ENCODE results near the gene HCAR2.
"Not testable (repeated sequence)": the region's sequence is repeated elsewhere in the genome, so short reads cannot be mapped to it uniquely, and the experiment has no call there.

Gene HCAR2

GRCh38 chr12:122716658-122717057 is 13.5 kb upstream of the HCAR2 start, which contains the start of gene HCAR3:
HCAR3 (minus strand) TSS chr12:122716811; CDS start chr12:122716737, 74 bp downstream.
- not testable (repeated sequence) for DNase-seq (ENCODE audit: low read depth)

- DNase-seq (ENCODE audit: low read depth), result not testable (repeated sequence)
Measured at GRCh38 chr12:122715211-122715610, 12.1 kb upstream of the HCAR2 start.

GRCh38 chr12:122713491-122714188 is 10.5 kb upstream of the HCAR2 start:
- not testable (repeated sequence) for DNase-seq (ENCODE audit: low read depth)

GRCh38 chr12:122711266-122711665 is 8.1 kb upstream of the HCAR2 start:
- not testable (repeated sequence) for DNase-seq (ENCODE audit: low read depth)

- DNase-seq (ENCODE audit: low read depth), result not testable (repeated sequence)
Measured at GRCh38 chr12:122710341-122710740, 7.2 kb upstream of the HCAR2 start.

GRCh38 chr12:122709287-122709686 is 6.1 kb upstream of the HCAR2 start:
- not testable (repeated sequence) for DNase-seq (ENCODE audit: low read depth)

- not testable (repeated sequence) for DNase-seq (ENCODE audit: low read depth)
Measured at GRCh38 chr12:122703841-122704240, 684 bp upstream of the HCAR2 start.

GRCh38 chr12:122701481-122701880 is 1.7 kb downstream of the HCAR2 start:
- DNase-seq (ENCODE audit: low read depth), result peak; percentile 32

GRCh38 chr12:122700038-122700710 is 3.0 kb downstream of the HCAR2 start:
- not testable (repeated sequence) for DNase-seq (ENCODE audit: low read depth)

GRCh38 chr12:122696922-122697321 is 6.2 kb downstream of the HCAR2 start:
- not testable (repeated sequence) for DNase-seq (ENCODE audit: low read depth)

GRCh38 chr12:122691566-122691965 is 11.6 kb downstream of the HCAR2 start:
- no peak for DNase-seq (ENCODE audit: low read depth)

- DNase-seq (ENCODE audit: low read depth), result no peak
Measured at GRCh38 chr12:122688291-122688690, 14.9 kb downstream of the HCAR2 start.

GRCh38 chr12:122687086-122687485 is 16.1 kb downstream of the HCAR2 start:
- no peak for DNase-seq (ENCODE audit: low read depth)

- DNase-seq (ENCODE audit: low read depth), result no peak
Measured at GRCh38 chr12:122686538-122686937, 16.6 kb downstream of the HCAR2 start.

- no peak for DNase-seq (ENCODE audit: low read depth)
Measured at GRCh38 chr12:122684297-122684813, 18.8 kb downstream of the HCAR2 start.

- no peak for DNase-seq (ENCODE audit: low read depth)
Measured at GRCh38 chr12:122681814-122682213, 21.3 kb downstream of the HCAR2 start.

- not testable (repeated sequence) for DNase-seq (ENCODE audit: low read depth)
Measured at GRCh38 chr12:122680989-122681388, 22.2 kb downstream of the HCAR2 start.

GRCh38 chr12:122676781-122677180 is 26.4 kb downstream of the HCAR2 start:
- not testable (repeated sequence) for DNase-seq (ENCODE audit: low read depth)

- not testable (repeated sequence) for DNase-seq (ENCODE audit: low read depth)
Measured at GRCh38 chr12:122676015-122676414, 27.1 kb downstream of the HCAR2 start.

GRCh38 chr12:122672515-122672914 is 30.6 kb downstream of the HCAR2 start:
- no peak for DNase-seq (ENCODE audit: low read depth)

GRCh38 chr12:122669397-122670070 is 33.6 kb downstream of the HCAR2 start:
- peak; percentile 82 for DNase-seq (ENCODE audit: low read depth)

GRCh38 chr12:122668268-122668667 is 34.9 kb downstream of the HCAR2 start:
- no peak for DNase-seq (ENCODE audit: low read depth)

- DNase-seq (ENCODE audit: low read depth), result no peak
Measured at GRCh38 chr12:122665759-122666158, 37.4 kb downstream of the HCAR2 start.

Measured in ELR (cell line).